ENCODE measurements around the gene HELZ. TPM values are rescaled to one million over a fixed set of nuclear protein-coding genes. Genes with fewer than 3 reads are reported as not detected.
"Not testable (repeated sequence)": the region's sequence is repeated elsewhere in the genome, so short reads cannot be mapped to it uniquely, and the experiment has no call there.

Gene HELZ
- total RNA-seq, 1 donor from 2014 or later, result 63.5 TPM

DNA sequence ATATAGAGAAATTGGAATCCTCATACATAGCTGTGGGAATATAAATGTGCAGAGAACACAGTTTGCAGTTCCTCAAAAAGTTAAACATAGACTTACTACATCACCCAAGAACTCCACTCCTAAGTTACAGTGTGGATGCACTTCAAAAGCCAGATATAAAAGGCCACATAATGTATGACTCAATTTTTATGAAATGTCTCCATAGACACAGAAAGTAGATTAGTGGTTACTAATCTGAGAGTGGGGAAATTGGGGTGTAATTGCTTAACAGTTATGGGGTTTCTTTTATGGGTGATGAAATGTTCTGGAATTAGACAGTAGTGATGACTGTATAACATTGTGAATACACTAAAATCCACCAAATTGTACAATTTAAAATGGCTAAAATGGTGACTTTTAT is 139.8 kb downstream of the HELZ start:
- peaks cover 42% of the 10 kb centered on the region for H3K4me1 Mint-ChIP-seq (ENCODE audit: unreplicated experiment)
- TF ChIP-seq, protein P1, sequence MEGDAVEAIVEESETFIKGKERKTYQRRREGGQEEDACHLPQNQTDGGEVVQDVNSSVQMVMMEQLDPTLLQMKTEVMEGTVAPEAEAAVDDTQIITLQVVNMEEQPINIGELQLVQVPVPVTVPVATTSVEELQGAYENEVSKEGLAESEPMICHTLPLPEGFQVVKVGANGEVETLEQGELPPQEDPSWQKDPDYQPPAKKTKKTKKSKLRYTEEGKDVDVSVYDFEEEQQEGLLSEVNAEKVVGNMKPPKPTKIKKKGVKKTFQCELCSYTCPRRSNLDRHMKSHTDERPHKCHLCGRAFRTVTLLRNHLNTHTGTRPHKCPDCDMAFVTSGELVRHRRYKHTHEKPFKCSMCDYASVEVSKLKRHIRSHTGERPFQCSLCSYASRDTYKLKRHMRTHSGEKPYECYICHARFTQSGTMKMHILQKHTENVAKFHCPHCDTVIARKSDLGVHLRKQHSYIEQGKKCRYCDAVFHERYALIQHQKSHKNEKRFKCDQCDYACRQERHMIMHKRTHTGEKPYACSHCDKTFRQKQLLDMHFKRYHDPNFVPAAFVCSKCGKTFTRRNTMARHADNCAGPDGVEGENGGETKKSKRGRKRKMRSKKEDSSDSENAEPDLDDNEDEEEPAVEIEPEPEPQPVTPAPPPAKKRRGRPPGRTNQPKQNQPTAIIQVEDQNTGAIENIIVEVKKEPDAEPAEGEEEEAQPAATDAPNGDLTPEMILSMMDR (IDR thresholded peaks at IDR 0.05), result no peak
- peak overlapping the region; percentile 41 for H3K27ac Mint-ChIP-seq (ENCODE audit: unreplicated experiment)
- H3K27me3 Mint-ChIP-seq (ENCODE audit: unreplicated experiment), result no peaks in the 10 kb centered on the region
- no peak overlapping the region for H3K4me3 Mint-ChIP-seq (ENCODE audit: unreplicated experiment)
- H3K9me3 Mint-ChIP-seq (ENCODE audit: unreplicated experiment), result peaks cover 4% of the 10 kb centered on the region
- no peak for DNase-seq (ENCODE audit: extremely low spot score, unreplicated experiment)
- peaks cover 46% of the 10 kb centered on the region for H3K36me3 Mint-ChIP-seq (ENCODE audit: unreplicated experiment)

- peaks cover 43% of the 10 kb centered on the region for H3K4me1 Mint-ChIP-seq (ENCODE audit: unreplicated experiment)
- not testable (repeated sequence) for H3K9me3 Mint-ChIP-seq (ENCODE audit: unreplicated experiment); H3K27me3 Mint-ChIP-seq (ENCODE audit: unreplicated experiment); H3K4me3 Mint-ChIP-seq (ENCODE audit: unreplicated experiment); DNase-seq (ENCODE audit: extremely low spot score, unreplicated experiment)
- peak overlapping the region; percentile 41 for H3K27ac Mint-ChIP-seq (ENCODE audit: unreplicated experiment)
- H3K36me3 Mint-ChIP-seq (ENCODE audit: unreplicated experiment), result peaks cover 46% of the 10 kb centered on the region
Measured at GRCh38 chr17:67104641-67105040, 140.4 kb downstream of the HELZ start.

DNA sequence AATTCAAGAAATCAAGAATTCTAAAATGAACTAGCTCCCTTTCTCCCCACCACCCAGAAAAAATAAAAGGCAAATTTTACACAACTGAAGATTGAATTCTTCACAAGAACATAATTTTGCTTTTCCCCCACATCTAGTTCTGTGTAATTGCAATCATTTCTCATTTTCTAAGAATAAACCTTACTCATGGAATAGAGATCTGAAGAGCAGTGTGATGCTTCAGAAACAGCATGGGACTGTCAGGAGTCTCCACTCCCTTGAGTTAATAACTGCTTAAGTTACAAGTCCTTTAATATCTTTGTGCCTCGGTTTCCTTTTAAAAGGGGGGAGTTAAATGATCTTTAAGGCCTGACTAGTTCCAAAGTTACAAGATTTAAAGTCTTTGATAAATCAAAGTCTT is 147.0 kb downstream of the HELZ start:
- H3K27me3 Mint-ChIP-seq (ENCODE audit: unreplicated experiment), result no peaks in the 10 kb centered on the region
- peak overlapping the region; percentile 56 for H3K27ac Mint-ChIP-seq (ENCODE audit: unreplicated experiment)
- no peaks in the 10 kb centered on the region for H3K9me3 Mint-ChIP-seq (ENCODE audit: unreplicated experiment)

DNA sequence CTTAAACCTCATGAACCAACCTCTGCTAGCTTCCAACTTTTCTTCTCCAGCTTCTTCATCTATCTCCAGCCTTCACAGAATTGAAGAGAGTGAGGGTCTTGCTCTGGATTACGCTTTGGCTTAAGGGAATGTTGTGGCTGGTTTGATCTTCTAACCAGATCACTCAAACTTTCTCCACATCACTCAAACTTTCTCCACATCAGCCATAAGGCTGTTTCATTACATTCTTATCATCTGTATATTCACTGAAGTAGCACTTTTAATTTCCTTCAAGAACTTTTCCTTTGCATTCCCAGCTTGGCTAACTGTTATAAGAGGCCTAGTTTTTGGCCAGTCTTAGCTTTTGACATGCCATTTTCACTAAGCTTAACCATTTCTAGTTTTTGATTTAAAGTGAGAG is 148.4 kb downstream of the HELZ start:
- TF ChIP-seq, protein P1 (IDR thresholded peaks at IDR 0.05), result no peak
- Mint-ChIP-seq H3K4me3 (ENCODE audit: unreplicated experiment) (no peak overlapping the region), H3K9me3 (ENCODE audit: unreplicated experiment) (no peaks in the 10 kb centered on the region), H3K27ac (ENCODE audit: unreplicated experiment) (no peak overlapping the region), H3K27me3 (ENCODE audit: unreplicated experiment) (no peaks in the 10 kb centered on the region), H3K36me3 (ENCODE audit: unreplicated experiment) (peaks cover 22% of the 10 kb centered on the region), H3K4me1 (ENCODE audit: unreplicated experiment) (peaks cover 38% of the 10 kb centered on the region)
- DNase-seq (ENCODE audit: extremely low spot score, unreplicated experiment), result no peak

More for the DNA sequence above, 147.0 kb downstream of the HELZ start:
- no peak overlapping the region for H3K4me3 Mint-ChIP-seq (ENCODE audit: unreplicated experiment)
- H3K36me3 Mint-ChIP-seq (ENCODE audit: unreplicated experiment), result peaks cover 22% of the 10 kb centered on the region
- no peak for DNase-seq (ENCODE audit: extremely low spot score, unreplicated experiment)
- TF ChIP-seq, protein P1 (IDR thresholded peaks at IDR 0.05), result no peak
- H3K4me1 Mint-ChIP-seq (ENCODE audit: unreplicated experiment), result peaks cover 52% of the 10 kb centered on the region

DNA sequence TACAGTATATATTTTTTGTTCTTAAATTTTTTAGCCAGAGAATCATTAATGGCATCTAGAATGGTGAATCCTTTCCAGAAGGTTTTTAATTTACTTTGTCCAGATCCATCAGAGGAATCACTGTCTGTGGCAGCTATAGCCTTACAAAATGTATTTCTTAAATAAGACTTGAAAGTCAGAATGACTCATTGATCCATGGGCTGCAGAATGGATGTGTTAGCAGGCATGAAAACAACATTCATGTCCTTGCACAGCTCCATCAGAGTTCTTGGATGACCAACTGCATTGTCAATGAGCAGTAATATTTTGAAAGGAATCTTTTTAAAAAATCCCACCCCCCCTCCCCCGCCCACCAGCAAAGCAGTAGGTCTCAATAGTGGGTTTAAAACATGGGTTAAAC is 149.2 kb downstream of the HELZ start:
- no peaks in the 10 kb centered on the region for H3K9me3 Mint-ChIP-seq (ENCODE audit: unreplicated experiment)
- no peak for DNase-seq (ENCODE audit: extremely low spot score, unreplicated experiment)
- H3K27ac Mint-ChIP-seq (ENCODE audit: unreplicated experiment), result no peak overlapping the region
- peaks cover 22% of the 10 kb centered on the region for H3K36me3 Mint-ChIP-seq (ENCODE audit: unreplicated experiment)
- TF ChIP-seq, protein P1 (IDR thresholded peaks at IDR 0.05), result no peak
- H3K27me3 Mint-ChIP-seq (ENCODE audit: unreplicated experiment), result no peaks in the 10 kb centered on the region
- H3K4me1 Mint-ChIP-seq (ENCODE audit: unreplicated experiment), result peaks cover 30% of the 10 kb centered on the region
- no peak overlapping the region for H3K4me3 Mint-ChIP-seq (ENCODE audit: unreplicated experiment)

GRCh38 chr17:67095291-67095690 is 149.7 kb downstream of the HELZ start:
- peaks cover 27% of the 10 kb centered on the region for H3K4me1 Mint-ChIP-seq (ENCODE audit: unreplicated experiment)
- peaks cover 21% of the 10 kb centered on the region for H3K36me3 Mint-ChIP-seq (ENCODE audit: unreplicated experiment)
- not testable (repeated sequence) for H3K27ac Mint-ChIP-seq (ENCODE audit: unreplicated experiment); H3K4me3 Mint-ChIP-seq (ENCODE audit: unreplicated experiment); DNase-seq (ENCODE audit: extremely low spot score, unreplicated experiment); H3K27me3 Mint-ChIP-seq (ENCODE audit: unreplicated experiment); H3K9me3 Mint-ChIP-seq (ENCODE audit: unreplicated experiment)

Measured in osteocyte (in vitro differentiated cells).